ENCODE data around the gene STUB1. TPM values are rescaled to one million over a fixed set of nuclear protein-coding genes. Genes with fewer than 3 reads are reported as not detected.

STUB1 gene
- total RNA-seq, 2 experiments from 2014 or later = 72.4 to 85.5 TPM

DNA sequence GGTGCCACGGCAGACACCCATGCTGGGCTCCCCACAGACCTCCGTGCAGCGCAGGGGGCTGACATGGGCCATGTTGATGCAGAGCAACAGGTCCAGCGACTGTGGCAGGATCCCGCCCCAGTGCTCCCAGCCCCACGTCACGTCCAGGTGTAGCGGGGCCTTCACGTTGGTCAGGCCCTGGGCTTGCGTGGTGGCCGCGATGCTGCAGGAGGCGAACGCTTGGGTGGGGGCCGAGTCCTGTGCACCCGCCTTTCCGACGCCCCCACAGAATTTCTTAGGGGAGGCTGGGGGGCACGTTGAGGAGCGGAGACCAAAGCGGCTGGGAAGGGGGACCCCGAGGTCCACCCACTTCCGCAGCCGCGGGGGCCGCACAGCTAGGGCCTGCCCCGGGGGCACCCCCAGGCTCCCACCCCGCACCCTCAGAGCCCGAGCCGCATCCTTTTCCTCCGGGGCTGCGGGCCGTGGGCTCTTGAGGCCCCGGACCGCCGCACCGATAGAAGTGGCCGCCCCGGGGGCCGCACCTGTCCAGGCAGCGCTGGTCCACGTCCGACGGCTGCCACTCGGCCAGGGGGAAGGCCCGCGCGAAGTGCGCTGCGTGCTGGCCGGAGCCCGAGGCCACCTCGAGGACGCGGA is 44.5 kb upstream of the STUB1 start:
- CTCF ChIA-PET (ENCODE audit: unreplicated experiment) = interaction anchor here (0.5 kb wide), 1 partner anchor 252 kb away, joined by 4 read pairs; no protein-coding TSS in a partner anchor
- Histone ChIP-seq H3K9me3 (ENCODE audit: low read length) (no peaks in the 10 kb centered on the region), H3K9me2 (ENCODE audit: insufficient read depth, low read length) (no peaks in the 10 kb centered on the region), H3K36me3 (ENCODE audit: insufficient read depth, low read length) (peaks cover 8% of the 10 kb centered on the region; the same call in 1 of the 2 replicates), H4K20me1 (ENCODE audit: insufficient read depth, low read length) (no peaks in the 10 kb centered on the region), H3K79me2 (ENCODE audit: insufficient read depth, low read depth, low read length) (peaks cover 8% of the 10 kb centered on the region; the same call in 1 of the 2 replicates), H3K27ac (ENCODE audit: low read depth, low read length, poor library complexity, severe bottlenecking) (peak overlapping the region; percentile 77), H3K4me1 (ENCODE audit: insufficient read depth, low read length, poor library complexity, severe bottlenecking) (peaks cover 39% of the 10 kb centered on the region), H3K4me2 (ENCODE audit: low read length) (peak overlapping the region; percentile 88), H2AFZ (ENCODE audit: low read length) (peak overlapping the region; percentile 47), H3K4me3 (ENCODE audit: low read depth, low read length, poor library complexity, severe bottlenecking) (peak overlapping the region; percentile 87)
- no peak for TF ChIP-seq EZH2phosphoT487 (IDR thresholded peaks at IDR 0.05; ENCODE audit: borderline replicate concordance, low read depth, low read length)
- TF ChIP-seq, protein P1, sequence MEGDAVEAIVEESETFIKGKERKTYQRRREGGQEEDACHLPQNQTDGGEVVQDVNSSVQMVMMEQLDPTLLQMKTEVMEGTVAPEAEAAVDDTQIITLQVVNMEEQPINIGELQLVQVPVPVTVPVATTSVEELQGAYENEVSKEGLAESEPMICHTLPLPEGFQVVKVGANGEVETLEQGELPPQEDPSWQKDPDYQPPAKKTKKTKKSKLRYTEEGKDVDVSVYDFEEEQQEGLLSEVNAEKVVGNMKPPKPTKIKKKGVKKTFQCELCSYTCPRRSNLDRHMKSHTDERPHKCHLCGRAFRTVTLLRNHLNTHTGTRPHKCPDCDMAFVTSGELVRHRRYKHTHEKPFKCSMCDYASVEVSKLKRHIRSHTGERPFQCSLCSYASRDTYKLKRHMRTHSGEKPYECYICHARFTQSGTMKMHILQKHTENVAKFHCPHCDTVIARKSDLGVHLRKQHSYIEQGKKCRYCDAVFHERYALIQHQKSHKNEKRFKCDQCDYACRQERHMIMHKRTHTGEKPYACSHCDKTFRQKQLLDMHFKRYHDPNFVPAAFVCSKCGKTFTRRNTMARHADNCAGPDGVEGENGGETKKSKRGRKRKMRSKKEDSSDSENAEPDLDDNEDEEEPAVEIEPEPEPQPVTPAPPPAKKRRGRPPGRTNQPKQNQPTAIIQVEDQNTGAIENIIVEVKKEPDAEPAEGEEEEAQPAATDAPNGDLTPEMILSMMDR (conservative IDR thresholded peaks at IDR 0.05; ENCODE audit: low read length) = no peak
- BruUV-seq (replicated peaks) = no TSS peak
- intact Hi-C loops (cut with micrococcal nuclease; ENCODE audit: unreplicated experiment) = loop anchor here (1.0 kb wide), 2 partner anchors 32 to 46 kb away; no protein-coding TSS in a partner anchor
- no peak for DNase-seq (ENCODE audit: low spot score)
- POLR2A ChIA-PET = interaction anchor here (1.0 kb wide), 1 partner anchor 43 kb away, joined by 3 read pairs; no protein-coding TSS in a partner anchor

DNA sequence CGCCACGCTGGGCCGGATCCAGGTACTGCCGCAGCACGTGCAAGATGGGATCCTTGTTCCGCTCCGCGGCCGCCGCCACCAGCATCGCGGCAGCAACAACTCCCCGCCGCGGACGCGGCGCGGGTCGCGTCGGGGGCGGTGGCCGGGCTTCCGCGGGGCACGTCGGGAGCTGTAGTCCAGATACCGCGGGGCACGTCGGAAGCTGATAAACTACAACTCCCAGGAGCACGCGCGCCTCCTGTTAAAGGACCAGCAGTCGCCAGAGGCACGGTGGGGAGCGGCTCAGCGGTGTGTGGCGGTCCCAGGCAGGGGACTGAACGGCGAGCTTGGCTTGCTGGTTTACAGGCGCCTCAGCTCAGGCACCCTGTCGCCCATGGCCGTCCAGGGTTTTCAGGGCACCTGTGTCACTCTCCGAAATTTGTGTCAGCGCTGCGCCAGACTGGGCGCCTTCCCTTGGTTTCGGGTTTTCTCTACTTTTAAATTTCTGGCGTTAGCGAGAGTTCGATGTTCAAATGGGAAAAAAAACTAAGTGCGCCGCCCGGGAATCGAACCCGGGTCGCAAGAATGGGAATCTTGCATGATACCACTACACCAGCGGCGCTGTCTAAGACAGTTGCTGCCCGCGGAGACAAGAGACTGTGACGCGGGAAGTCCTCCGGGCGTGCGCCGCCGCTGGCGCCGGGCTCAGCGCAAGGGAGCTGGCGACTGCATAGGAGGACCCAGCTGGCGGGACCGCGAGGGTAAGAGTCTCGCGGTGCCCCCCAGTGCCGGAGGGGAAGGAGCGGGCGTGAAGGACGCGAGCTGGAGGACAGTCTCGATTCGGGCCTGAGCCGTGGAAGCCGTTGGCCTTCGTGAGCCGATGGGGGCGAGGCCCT is 43.8 kb upstream of the STUB1 start, which contains the start of gene METTL26:
Gene METTL26 (minus strand): TSS at position 100 of the 875 bp plus-strand sequence. CDS start 15 bp downstream, at position 85.
- Histone ChIP-seq H3K9me3 (ENCODE audit: low read length) (no peaks in the 10 kb centered on the region), H3K36me3 (ENCODE audit: insufficient read depth, low read length) (peaks cover 8% of the 10 kb centered on the region; the same call in 1 of the 2 replicates), H3K9me2 (ENCODE audit: insufficient read depth, low read length) (no peaks in the 10 kb centered on the region), H4K20me1 (ENCODE audit: insufficient read depth, low read length) (no peaks in the 10 kb centered on the region), H3K4me2 (ENCODE audit: low read length) (peak within 1 kb of the TSS; percentile 88), H3K79me2 (ENCODE audit: insufficient read depth, low read depth, low read length) (peaks cover 8% of the 10 kb centered on the region; the same call in 1 of the 2 replicates), H3K27ac (ENCODE audit: low read depth, low read length, poor library complexity, severe bottlenecking) (peak within 1 kb of the TSS; percentile 77), H3K4me1 (ENCODE audit: insufficient read depth, low read length, poor library complexity, severe bottlenecking) (peaks cover 46% of the 10 kb centered on the region), H3K4me3 (ENCODE audit: low read depth, low read length, poor library complexity, severe bottlenecking) (peak within 1 kb of the TSS; percentile 87), H2AFZ (ENCODE audit: low read length) (peak within 1 kb of the TSS; percentile 47)
- TF ChIP-seq EZH2phosphoT487 (IDR thresholded peaks at IDR 0.05; ENCODE audit: borderline replicate concordance, low read depth, low read length) = no peak
- TF ChIP-seq, protein P1 (conservative IDR thresholded peaks at IDR 0.05; ENCODE audit: low read length) = no peak
- intact Hi-C loops (cut with micrococcal nuclease; ENCODE audit: unreplicated experiment) = loop anchor here (1.0 kb wide), 2 partner anchors 31 to 47 kb away; no protein-coding TSS in a partner anchor
- ChIA-PET POLR2A (interaction anchor here (0.6 to 1.0 kb wide), 2 partner anchors 43 to 385 kb away, joined by 3 to 5 read pairs; no protein-coding TSS in a partner anchor), CTCF (ENCODE audit: unreplicated experiment) (interaction anchor here (0.5 kb wide), 1 partner anchor 253 kb away, joined by 4 read pairs; no protein-coding TSS in a partner anchor)
- DNase-seq (ENCODE audit: low spot score) = peak; percentile 96
- BruUV-seq (replicated peaks) = no TSS peak

All from OCI-LY7 (cell line).